HG02943 (cell line): ENCODE results near the gene SUGCT.

Experiments
- ATAC-seq: cut with Tn5 transposase; IDR thresholded peaks from one replicate; pipeline ENCODE4 v1.9.1; 2021; ENCODE audit warnings: mild to moderate bottlenecking, low read depth, moderate library complexity; ENCODE audit not compliant: unreplicated experiment

SUGCT gene

DNA sequence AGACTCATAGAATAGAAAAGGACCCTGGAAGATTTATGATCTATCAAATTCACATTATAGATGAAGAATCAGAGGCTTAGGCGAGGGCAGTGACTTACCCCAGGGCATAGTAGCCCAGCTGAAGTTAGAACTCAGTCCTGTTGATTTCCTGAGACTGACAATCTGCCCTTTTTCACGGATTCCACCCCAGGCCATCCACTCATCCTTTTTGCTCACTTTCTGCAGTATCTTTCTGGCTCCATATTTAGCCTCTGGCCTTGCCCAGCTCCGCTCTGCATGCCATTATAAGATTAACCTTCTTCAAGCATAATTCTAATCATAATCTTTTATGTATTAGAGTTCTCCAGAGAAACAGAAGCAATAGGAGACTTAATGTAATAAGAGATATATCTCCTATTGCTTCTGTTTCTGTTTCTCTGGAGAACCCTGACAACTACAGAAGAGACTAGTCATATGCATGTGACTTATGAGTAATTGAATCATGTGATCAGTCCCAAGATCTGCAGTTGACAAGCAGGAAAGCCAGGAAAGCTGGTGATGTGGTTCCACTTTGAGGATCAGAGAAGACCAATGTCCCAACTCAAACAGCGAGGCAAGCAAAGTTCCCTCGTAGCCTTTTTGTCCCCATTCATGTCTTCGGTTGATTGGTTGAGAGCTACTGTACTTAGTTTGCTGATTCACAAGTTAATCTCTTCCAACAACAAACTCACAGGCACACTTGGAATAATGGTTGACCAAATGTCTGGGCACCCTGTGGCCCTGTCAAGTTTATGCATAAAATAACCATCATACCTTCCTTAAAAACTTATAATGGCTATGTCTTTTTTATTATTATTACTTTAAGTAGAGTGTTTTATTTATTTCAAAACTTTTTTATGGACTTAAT lies 412.1 kb downstream of the SUGCT start:
- no peak for ATAC-seq

DNA sequence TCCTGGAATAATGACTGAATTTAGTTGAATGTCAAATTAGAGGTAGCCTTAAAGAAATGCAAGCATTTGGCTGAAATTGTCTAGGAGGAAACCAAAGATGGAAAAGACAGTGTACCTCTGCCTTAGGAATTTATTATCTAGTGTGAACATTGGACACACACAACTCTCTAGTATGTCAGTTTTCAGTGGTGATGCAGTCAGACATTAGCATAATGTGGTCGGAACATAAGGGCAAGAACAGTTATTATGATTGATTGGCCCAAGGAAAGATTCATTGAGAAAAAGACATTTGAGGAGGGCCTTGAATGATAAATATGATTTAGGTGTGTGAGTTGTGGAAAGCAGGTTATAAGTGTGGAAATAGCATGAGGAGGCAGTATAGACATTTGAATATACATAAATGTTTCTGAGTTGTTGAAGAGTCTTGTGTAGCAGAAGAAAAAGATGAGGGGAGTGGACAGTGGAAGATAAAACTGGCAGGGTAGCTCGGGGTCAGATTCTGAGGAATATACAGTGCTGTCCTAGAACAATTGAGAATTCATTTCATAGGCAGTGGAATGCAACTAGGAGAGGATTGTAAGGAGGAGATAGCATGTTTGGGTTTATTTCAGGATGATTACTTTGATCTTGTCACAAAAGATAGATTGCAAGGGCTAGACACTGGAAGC lies 414.7 kb downstream of the SUGCT start:
- ATAC-seq, result no peak

DNA sequence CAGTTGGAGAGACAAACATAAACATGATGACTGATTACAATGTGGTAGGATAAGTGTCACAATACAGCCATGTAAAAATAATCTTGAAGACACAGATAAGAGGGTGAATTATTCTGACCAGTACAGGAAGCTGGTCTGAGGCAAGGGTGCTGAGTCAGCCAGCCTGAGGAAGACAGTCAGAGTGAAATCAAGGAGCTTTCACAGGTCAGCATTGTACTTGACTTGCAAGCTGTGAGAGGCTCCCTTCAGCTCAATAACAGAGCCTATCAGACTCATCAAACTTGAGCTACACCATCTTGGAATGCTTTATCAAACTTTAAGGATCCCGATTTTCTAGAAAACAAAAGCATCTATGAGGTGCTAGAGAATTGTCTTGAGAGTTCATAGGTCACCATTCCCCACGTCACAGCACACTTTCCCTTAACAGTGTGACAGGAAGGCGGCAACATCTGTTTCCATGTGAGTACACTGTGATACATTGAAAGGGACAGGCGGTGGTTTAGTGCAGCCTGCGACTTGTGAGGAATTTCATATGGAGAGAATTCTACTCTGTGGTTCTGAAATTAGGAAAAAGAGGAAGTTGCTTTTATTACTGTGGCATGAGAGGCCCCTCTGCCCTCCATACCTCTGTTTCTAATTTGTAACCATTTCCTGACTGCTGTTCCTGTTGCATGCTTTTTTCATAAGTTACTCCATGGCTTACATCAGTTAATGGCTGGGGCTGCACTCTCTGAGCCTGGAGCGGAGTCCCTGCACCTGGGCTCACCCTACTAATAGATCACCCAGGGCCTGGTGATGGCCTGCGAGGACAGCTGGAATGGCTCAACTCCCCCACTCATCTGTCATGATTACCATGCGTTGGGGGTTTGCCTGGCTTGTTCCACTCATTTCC lies 417.1 kb downstream of the SUGCT start:
- ATAC-seq, result peak; percentile 66

DNA sequence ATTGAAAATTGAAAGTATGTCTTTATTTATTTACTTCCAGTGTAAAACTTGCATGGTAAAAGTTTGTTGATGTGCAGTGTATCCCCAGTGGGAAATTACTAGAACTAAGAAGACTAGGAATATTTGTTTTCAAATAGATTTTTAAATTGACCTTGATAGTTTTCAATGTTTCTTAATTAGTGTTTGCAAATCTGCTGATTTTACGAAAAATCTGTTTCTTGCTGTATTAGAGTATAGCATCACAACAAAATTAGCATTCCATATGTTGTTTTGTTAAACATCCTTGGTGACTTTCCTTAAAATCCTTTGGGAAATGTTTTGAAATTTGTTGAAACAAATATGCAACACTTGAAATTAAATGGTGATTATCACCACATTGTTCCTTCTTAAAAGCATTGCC lies 425.9 kb downstream of the SUGCT start:
- ATAC-seq, result no peak

DNA sequence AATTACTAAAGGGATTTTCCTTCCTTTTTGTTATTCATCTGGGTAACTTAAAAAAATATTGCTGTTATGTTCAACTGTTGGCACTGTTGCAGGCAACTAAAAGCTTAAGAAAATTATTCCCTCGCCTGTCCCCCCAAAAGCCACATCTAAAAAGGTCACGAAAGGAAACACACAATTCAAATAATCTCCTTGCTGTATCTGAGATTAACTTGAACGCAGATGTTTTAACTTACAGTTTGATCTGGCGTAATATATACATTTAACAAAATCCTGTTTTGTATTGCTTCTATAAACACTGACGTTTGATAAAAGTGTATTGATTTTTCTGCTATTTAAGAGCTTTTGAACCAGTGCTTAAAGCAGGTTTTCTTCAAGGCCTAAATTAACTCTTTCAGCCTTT lies 432.1 kb downstream of the SUGCT start:
- ATAC-seq, result no peak

DNA sequence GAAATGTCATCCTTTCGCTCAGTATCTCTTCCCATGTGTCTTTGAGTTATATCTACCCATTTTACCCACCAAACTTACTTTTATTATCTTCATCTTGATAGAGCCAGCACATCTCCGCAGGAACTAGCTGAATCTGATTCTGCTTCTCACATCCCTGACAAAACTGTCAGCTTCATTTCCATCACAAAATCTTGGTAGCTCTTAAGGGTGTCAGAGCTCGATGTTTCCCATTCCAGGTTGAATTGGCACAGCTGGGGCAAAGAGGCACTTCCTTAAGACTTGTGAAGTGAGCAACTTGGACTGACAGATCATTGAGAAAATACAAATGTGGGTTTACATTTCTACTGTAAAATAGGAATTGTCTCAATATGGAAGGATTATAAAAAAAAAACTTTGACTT lies 434.5 kb downstream of the SUGCT start:
- ATAC-seq, result no peak

DNA sequence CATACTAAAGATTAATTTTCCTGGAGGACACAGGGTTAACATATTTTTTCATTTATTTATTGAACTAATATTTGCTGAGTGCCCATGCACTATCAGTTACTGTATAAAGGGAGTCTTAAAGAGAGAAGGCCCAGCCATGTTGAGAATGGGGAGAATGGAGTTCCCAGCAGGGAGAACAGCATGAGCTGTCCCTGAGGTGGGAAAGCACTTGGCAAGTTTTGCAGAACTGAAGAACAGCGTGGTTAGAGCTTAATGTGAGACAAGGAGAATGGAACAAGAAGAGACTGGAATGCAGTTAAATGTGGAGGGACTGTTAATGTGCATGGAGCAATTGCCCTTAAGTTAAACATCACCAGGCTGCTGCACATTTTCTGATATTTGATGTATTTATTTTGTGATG lies 435.4 kb downstream of the SUGCT start:
- no peak for ATAC-seq

DNA sequence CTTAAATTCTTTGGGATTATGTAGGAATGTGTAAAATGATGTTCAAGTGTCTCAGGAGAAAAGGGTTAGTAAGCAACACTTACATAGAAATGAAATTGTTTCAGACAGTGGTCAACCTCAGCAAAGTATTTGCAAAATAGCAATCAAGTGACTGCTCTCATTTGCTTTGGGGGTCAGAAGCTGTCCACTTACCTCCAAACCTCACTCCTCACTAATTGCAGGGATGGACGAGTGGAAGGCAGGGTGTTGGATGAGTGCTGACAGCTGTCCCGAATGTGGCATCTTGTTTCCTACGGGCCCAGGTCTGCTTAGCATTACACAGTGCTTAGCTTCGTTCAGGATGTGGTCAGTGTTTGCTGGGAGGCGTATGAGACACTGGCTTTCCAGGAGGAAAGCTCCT lies 437.0 kb downstream of the SUGCT start:
- no peak for ATAC-seq

DNA sequence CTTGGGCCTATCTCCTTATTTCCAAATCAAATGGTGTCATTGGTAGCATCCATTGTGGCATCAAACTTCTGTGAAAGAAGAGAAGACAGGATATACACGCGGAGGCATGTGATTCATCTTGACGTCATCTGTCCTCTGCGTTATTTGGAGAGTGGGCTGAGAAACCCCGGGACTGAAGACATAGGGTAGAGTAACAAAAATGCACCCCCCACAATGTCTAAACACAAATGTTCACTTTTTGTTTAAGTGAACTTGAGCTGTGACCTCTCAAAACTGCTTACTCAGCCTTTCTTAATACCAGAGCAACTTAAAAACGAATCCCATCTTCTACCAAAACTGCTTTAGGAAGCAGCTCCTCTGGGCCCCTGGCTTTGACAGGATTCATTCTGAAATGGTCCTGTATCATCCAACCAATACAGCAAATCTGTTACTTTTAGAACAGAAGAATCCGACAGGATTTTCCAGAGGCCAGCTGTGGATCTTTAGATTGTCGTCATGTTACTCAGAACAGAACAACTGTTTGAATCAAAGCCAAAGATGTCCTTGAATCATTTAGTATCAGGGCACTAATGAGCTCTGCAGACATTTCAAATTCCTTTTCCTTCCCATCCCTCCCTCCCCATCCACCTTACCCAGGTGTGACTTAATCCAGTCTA lies 438.1 kb downstream of the SUGCT start:
- no peak for ATAC-seq

DNA sequence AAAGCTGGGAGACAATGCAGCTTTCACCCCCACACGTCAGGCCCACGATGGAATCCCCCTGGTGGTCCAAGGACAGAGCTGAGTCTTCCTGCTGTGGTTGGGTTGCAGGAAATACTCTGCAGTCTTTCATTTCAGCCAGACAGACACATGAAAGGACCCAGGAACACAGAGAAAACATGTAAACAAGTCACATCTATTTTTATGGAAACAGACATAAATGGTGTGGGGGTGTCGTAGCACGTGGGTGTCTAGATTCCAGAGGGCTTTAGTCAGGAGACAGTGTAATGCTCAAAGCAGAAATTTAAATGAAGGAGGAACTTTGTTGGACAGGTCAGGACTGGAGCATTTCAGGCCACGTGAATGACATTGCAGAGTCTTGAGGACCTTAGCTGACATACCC lies 444.6 kb downstream of the SUGCT start:
- no peak for ATAC-seq

DNA sequence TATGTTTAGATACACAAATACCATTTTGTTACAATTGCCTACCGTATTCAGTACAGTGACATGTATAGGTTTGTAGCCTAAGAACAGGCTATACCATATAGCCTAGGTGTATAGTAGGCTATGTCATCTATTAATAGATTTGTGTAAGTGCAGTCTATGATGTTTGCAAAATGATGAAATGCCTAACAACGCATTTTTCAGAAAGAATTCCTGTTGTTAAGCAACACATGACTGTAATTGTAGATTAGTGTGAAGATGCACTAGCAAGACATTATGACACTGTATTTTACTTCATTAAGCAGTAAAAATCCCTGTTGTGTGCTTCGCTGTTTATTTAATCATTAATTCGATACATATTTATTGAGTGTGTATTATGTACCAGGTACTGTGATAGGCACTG lies 446.0 kb downstream of the SUGCT start:
- no peak for ATAC-seq

DNA sequence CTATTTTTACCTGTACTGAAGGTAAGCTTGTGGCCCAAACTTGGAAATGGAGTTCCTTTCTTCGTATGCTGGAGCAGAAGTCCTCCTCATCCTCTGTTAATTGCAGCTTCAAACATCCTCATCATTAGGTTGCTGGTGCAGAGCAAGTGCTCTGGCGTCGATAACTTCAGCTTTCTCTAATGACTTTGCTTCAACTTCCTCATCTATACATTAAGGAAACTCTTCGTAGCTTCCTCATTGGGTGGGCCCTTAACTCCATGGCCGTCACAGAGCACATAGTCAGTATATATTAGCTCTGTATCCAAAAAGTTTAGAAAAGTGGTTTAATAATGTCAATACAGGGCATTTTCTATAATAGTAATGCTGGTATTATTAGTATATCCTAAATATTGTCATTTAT lies 447.7 kb downstream of the SUGCT start:
- ATAC-seq, result no peak

DNA sequence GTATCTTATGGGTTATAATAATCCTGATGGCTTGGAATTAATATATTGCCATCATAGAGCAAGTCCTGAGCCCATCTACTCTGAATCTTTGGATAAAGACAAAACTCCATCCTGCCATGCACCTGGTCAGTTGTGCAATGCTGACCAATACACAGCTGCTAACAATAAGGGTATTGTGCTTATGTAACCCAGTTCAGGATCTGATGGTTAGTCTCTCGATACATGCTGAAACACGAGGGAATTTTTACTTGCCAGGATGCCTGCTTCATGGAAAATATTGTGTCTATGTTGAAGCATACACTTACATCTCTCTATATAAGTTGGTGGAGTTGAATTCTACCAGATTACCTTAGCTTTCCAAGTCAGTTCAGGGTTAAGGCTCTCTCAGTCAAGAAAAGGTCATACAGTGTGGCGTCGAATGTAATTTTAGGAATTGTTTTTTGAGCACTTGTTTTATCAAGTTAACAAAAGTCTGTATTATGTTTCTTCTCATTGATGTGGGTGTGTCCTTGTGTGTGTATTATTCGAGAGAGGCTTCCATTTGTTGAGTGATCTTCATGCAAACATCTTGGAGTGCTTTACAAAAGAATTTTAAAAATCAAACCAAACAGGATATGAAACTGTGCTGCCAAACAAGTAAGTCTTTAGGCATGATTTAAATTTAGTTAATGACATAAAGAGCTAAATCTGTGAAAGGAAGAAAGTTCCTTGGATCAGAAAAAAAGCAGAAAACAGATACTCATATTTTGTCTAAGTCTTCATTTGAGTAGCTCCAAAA lies 449.1 kb downstream of the SUGCT start:
- no peak for ATAC-seq

DNA sequence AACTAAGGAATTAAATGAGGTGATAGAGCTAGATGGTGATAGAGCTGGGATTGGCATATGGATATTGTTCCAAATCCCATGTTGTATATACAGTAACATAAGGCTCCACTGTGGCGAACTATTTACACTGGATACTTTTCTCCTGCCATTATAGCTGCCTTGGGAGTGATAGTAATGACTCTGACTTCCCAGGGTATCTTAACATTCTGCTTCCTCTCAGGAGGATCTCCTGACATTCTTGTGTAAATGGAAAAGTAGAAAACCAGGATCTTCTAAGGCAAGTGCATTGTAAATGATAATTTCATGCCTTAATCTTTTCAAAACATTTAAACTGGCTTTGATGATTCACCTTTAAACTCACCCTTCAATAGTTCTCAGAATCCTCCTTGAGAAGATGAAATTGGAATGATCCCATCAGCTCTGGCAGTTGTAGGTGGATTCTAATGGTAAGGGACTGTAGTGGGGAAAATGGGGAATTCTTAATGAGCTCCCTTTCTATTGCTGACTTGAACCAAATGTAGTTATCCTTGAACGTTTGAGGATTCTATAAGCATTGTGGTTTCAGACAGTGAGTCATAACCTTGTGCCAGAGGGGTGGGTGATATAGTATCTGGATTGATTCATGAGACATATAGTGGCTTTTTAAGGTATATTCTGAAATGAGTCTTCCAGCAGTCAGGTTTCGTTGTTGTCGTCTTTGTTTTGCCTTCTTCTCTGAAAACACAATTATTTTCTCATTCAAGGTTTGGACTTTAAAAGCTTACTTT lies 450.0 kb downstream of the SUGCT start:
- ATAC-seq, result no peak

DNA sequence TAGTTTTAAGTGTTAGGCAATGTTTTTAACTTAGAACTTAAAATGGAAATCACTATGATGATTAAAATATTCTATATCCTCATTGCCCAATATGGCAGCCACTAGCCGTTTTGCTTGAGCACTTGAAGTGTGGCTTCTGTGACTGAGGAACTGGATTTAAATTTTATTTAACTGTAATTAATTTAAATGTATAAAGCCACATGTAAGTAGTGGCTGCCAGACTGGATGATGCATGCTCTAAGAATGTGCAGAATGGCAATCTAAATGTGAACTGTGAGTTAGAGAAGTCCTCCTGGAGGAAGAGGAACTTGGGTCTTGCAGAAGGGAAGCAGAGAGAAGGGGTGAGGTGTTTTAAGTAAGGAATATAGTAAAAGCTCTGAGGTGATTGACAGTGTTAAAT lies 451.4 kb downstream of the SUGCT start:
- no peak for ATAC-seq

DNA sequence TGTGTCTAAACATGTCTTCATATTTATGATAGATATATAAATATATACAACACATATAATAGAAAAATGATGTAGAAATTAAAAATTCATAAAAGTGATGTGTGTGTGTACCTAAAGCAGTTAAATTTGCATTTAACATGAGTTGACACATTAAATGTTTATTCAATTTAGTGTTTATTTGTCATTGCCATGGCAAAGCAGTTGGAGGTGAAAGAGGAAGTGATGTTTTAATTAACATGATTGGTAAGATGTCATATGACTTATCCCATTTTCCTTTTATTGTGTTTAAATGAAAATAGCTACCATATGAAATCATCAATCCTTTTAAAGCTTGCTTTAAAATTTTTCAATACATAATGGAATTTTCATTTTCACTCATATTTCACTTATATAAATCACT lies 452.6 kb downstream of the SUGCT start:
- no peak for ATAC-seq

DNA sequence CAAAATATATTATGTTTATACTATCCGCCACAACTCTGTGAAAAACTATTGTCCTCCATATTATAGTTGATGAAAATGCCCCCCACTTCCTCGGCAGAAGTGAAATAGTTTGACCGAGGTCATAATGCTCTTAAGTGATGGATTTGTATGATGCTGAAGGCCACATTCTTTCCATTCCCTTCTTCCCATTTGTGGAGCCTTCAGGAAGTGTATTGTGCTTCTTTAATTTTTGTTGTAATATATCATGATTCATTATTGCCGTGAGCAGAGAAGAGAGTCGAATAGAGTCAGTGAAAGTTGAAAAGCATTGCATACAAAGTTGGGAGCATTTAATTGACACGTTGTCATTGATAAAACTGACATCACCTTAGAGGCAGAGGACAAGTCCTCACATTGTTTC lies 460.3 kb downstream of the SUGCT start:
- no peak for ATAC-seq

DNA sequence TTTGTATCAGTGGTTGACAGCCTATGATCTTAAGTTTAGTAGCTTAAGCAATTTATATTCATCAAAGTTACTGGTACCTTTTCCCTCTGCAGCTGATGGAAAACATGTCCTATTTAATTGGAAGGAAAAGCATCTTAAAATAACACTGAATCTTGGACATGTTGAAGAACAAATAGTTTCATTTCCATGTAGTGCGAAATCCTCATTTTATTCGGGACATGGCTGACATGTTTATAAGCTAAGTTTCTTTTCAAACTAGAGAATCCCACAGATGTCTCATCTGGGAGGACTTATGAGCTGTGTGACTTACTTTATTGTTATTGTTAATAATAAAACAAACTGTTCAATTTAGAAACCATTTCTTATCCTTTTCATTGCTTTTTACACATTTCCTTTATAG lies 461.0 kb downstream of the SUGCT start:
- no peak for ATAC-seq

DNA sequence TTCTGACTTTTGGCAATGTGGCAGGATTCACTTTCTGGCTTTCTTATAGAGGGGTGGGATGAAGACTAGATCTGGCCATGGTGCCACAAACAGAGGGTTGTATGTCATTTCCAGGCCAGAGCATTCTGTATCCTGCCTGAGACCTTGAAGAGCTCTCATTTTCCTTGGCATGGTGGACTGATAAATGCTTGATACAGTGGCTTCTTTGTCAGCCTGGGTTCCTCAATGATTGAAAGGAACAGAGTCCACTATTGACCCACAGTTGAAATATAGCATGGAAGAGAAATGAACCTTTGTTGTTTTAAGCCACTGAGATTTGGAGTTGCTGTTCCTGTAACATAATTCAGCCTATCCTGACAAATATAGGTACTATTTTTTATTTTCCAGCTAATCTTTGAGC lies 462.7 kb downstream of the SUGCT start:
- no peak for ATAC-seq
